ENCODE results near the gene ZC3H6. TPM values are rescaled to one million over a fixed set of nuclear protein-coding genes. Genes with fewer than 3 reads are reported as not detected.

The ZC3H6 gene
- total RNA-seq, 2 donors from 2014 or later, result 6.9 to 10.6 TPM

Other genes starting within 250 kb of the ZC3H6 start
- gene TMEM87B, start 220.3 kb upstream of the ZC3H6 start, total RNA-seq, result 10 to 100 TPM; 26.1 to 35.3 TPM
- 10 to 100 TPM in 1 of 2 donors, 1 to 10 TPM in 1; 5.1 to 15.6 TPM for gene FBLN7, start 137.2 kb upstream of the ZC3H6 start, total RNA-seq
- gene ZC3H8, start 20.6 kb upstream of the ZC3H6 start, total RNA-seq, result 1 to 10 TPM; 2.4 to 5.3 TPM
- gene RGPD8, start 158.0 kb downstream of the ZC3H6 start, total RNA-seq, result 10 to 100 TPM; 30.3 to 53.3 TPM
- gene TTL, start 206.6 kb downstream of the ZC3H6 start, total RNA-seq, result 10 to 100 TPM; 30.9 to 35.9 TPM

Measured in thoracic aorta (tissue), 2 donors.